IPS-20b (cell line): ENCODE results near the gene NTNG2.
A peak's percentile ranks its signal among the peaks of the same experiment; 100 is the strongest.

ENCODE experiments used
- H3K27ac ChIP-seq: one replicate; pipeline ENCODE4 v1.5.1; 2013; ENCODE audit warnings: low read length
- H3K27me3 ChIP-seq: 2 replicates; pipeline ENCODE4 v1.6.1; 2013; ENCODE audit warnings: mild to moderate bottlenecking, low read length, inconsistent platforms; ENCODE audit not compliant: insufficient read depth
- H3K36me3 ChIP-seq: 2 replicates; pipeline ENCODE4 v1.6.1; 2013; ENCODE audit warnings: low read depth, mild to moderate bottlenecking, inconsistent platforms, low read length, moderate library complexity; ENCODE audit not compliant: insufficient read depth
- H3K4me1 ChIP-seq: 2 replicates; pipeline ENCODE4 v1.6.1; 2013; ENCODE audit warnings: mild to moderate bottlenecking, control low read depth, inconsistent platforms, low read length, moderate library complexity; ENCODE audit not compliant: insufficient read depth
- H3K4me3 ChIP-seq: 2 replicates; pipeline ENCODE4 v1.5.1; 2013; ENCODE audit warnings: mild to moderate bottlenecking, low read length, inconsistent platforms
- H3K9ac ChIP-seq: 2 replicates; pipeline ENCODE4 v1.6.1; 2013; ENCODE audit warnings: low read depth, mild to moderate bottlenecking, inconsistent platforms, low read length, moderate library complexity
- H3K9me3 ChIP-seq: 2 replicates; pipeline ENCODE4 v1.6.1; 2013; ENCODE audit warnings: mild to moderate bottlenecking, low read depth, low read length, inconsistent platforms; ENCODE audit not compliant: insufficient read depth

Gene NTNG2

GRCh38 chr9:132163876-132164603, 2.2 kb downstream of the NTNG2 start:
- no peaks in the 10 kb centered on the region for H3K9me3 ChIP-seq
- peak overlapping the region; percentile 59; the same call in 1 of the 2 replicates for H3K4me3 ChIP-seq
- H3K4me1 ChIP-seq, result peaks cover 3% of the 10 kb centered on the region; the same call in 1 of the 2 replicates
- H3K27me3 ChIP-seq, result peaks cover 90% of the 10 kb centered on the region
- no peak overlapping the region for H3K27ac ChIP-seq
- no peaks in the 10 kb centered on the region for H3K36me3 ChIP-seq
- H3K9ac ChIP-seq, result no peak overlapping the region

GRCh38 chr9:132164604-132165362, 2.9 kb downstream of the NTNG2 start:
- Histone ChIP-seq H3K4me1 (peaks cover 3% of the 10 kb centered on the region; the same call in 1 of the 2 replicates), H3K4me3 (peak overlapping the region; percentile 59; the same call in 1 of the 2 replicates)

GRCh38 chr9:132166599-132166998, 4.7 kb downstream of the NTNG2 start:
- H3K27me3 ChIP-seq, result peaks cover 71% of the 10 kb centered on the region
- H3K9me3 ChIP-seq, result no peaks in the 10 kb centered on the region
- no peaks in the 10 kb centered on the region for H3K36me3 ChIP-seq
- no peak overlapping the region for H3K9ac ChIP-seq
- H3K27ac ChIP-seq, result no peak overlapping the region
- no peak overlapping the region for H3K4me3 ChIP-seq
- peaks cover 3% of the 10 kb centered on the region; the same call in 1 of the 2 replicates for H3K4me1 ChIP-seq

More at GRCh38 chr9:132164604-132165362, 2.9 kb downstream of the NTNG2 start:
- Histone ChIP-seq H3K27ac (no peak overlapping the region), H3K9ac (no peak overlapping the region), H3K9me3 (no peaks in the 10 kb centered on the region), H3K36me3 (no peaks in the 10 kb centered on the region), H3K27me3 (peaks cover 89% of the 10 kb centered on the region)

- Histone ChIP-seq H3K4me1 (peaks cover 3% of the 10 kb centered on the region; the same call in 1 of the 2 replicates), H3K27me3 (peaks cover 67% of the 10 kb centered on the region), H3K4me3 (no peak overlapping the region), H3K9ac (no peak overlapping the region), H3K9me3 (no peaks in the 10 kb centered on the region), H3K27ac (no peak overlapping the region), H3K36me3 (no peaks in the 10 kb centered on the region)
These were observed 5.3 kb downstream of the NTNG2 start for GRCh38 chr9:132167192-132167591.

GRCh38 chr9:132168347-132168746, 6.5 kb downstream of the NTNG2 start:
- Histone ChIP-seq H3K27me3 (peaks cover 56% of the 10 kb centered on the region), H3K27ac (no peak overlapping the region), H3K9ac (no peak overlapping the region; the same call in 1 of the 2 replicates), H3K9me3 (no peaks in the 10 kb centered on the region), H3K4me3 (no peak overlapping the region), H3K36me3 (no peaks in the 10 kb centered on the region), H3K4me1 (peaks cover 3% of the 10 kb centered on the region; the same call in 1 of the 2 replicates)

GRCh38 chr9:132168851-132169250, 7.0 kb downstream of the NTNG2 start:
- peaks cover 50% of the 10 kb centered on the region for H3K27me3 ChIP-seq
- H3K4me1 ChIP-seq, result peaks cover under 1% of the 10 kb centered on the region; the same call in 1 of the 2 replicates
- no peak overlapping the region for H3K27ac ChIP-seq

GRCh38 chr9:132169672-132170392, 8.0 kb downstream of the NTNG2 start:
- Histone ChIP-seq H3K4me3 (no peak overlapping the region), H3K9ac (no peak overlapping the region)

More at GRCh38 chr9:132168851-132169250, 7.0 kb downstream of the NTNG2 start:
- Histone ChIP-seq H3K9me3 (no peaks in the 10 kb centered on the region), H3K9ac (no peak overlapping the region; the same call in 1 of the 2 replicates), H3K36me3 (no peaks in the 10 kb centered on the region), H3K4me3 (no peak overlapping the region)

GRCh38 chr9:132171702-132172101, 9.8 kb downstream of the NTNG2 start:
- Histone ChIP-seq H3K9me3 (no peaks in the 10 kb centered on the region), H3K36me3 (no peaks in the 10 kb centered on the region), H3K4me1 (no peaks in the 10 kb centered on the region), H3K9ac (no peak overlapping the region), H3K27ac (no peak overlapping the region), H3K4me3 (no peak overlapping the region), H3K27me3 (peaks cover 22% of the 10 kb centered on the region)

More at GRCh38 chr9:132169672-132170392, 8.0 kb downstream of the NTNG2 start:
- no peaks in the 10 kb centered on the region for H3K36me3 ChIP-seq
- H3K4me1 ChIP-seq, result no peaks in the 10 kb centered on the region
- no peak overlapping the region for H3K27ac ChIP-seq
- no peaks in the 10 kb centered on the region for H3K9me3 ChIP-seq
- H3K27me3 ChIP-seq, result peaks cover 41% of the 10 kb centered on the region

GRCh38 chr9:132172185-132172584, 10.3 kb downstream of the NTNG2 start:
- H3K27me3 ChIP-seq, result peaks cover 17% of the 10 kb centered on the region
- H3K9ac ChIP-seq, result no peak overlapping the region

GRCh38 chr9:132175431-132175830, 13.6 kb downstream of the NTNG2 start:
- Histone ChIP-seq H3K36me3 (no peaks in the 10 kb centered on the region), H3K9ac (no peak overlapping the region), H3K27me3 (no peaks in the 10 kb centered on the region; the same call in 1 of the 2 replicates), H3K4me3 (no peak overlapping the region), H3K9me3 (no peaks in the 10 kb centered on the region), H3K27ac (no peak overlapping the region), H3K4me1 (no peaks in the 10 kb centered on the region)

More at GRCh38 chr9:132172185-132172584, 10.3 kb downstream of the NTNG2 start:
- H3K36me3 ChIP-seq, result no peaks in the 10 kb centered on the region
- H3K4me1 ChIP-seq, result no peaks in the 10 kb centered on the region
- no peaks in the 10 kb centered on the region for H3K9me3 ChIP-seq
- no peak overlapping the region for H3K27ac ChIP-seq
- no peak overlapping the region for H3K4me3 ChIP-seq

GRCh38 chr9:132176338-132176737, 14.5 kb downstream of the NTNG2 start:
- Histone ChIP-seq H3K27ac (no peak overlapping the region), H3K27me3 (no peaks in the 10 kb centered on the region; the same call in 1 of the 2 replicates), H3K4me1 (no peaks in the 10 kb centered on the region), H3K9ac (no peak overlapping the region), H3K4me3 (no peak overlapping the region), H3K9me3 (no peaks in the 10 kb centered on the region), H3K36me3 (no peaks in the 10 kb centered on the region)
